Measurements from ENCODE around the gene MROH8. TPM values are rescaled to one million over a fixed set of nuclear protein-coding genes. Genes with fewer than 3 reads are reported as not detected.

MROH8 gene
- polyA plus RNA-seq, 1 donor from 2014 or later: 3.2 TPM

DNA sequence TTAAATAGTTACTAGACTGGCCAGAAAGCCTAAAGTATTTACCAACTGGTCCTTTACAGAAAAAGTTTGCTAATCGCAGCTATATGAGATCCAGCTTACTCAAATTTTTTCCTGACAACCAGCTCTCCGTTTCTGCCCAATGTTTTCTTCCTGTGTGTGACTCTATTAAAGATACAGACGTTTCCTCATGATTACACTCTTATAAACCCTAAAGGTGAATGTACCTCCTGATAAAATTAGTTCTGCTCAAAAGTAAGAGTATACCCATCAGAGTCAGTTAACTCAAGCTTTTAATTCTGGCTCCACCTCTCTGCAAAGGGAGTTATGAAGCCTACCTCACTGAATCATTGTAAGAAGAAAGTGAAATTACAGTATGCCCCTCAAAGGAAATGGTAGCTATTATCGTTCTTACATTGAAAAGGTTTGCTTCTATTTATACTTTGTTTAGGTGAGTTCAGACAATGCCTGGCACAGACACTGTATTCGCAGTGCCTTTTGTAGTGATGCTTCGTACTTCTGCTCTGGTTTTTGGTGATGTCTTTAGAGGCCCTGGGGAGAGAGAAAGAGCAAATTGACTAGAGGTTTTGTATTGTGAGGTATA, 10.2 kb upstream of the MROH8 start:
- TF ChIP-seq TAF1 (IDR thresholded peaks at IDR 0.05; ENCODE audit: low read depth) (no peak), RAD21 (conservative IDR thresholded peaks at IDR 0.05) (no peak), EZH2 (IDR thresholded peaks at IDR 0.05; ENCODE audit: borderline replicate concordance, insufficient read depth, low read length, poor library complexity, severe bottlenecking) (no peak), POLR2AphosphoS5 (IDR thresholded peaks at IDR 0.05) (no peak), MXI1 (conservative IDR thresholded peaks at IDR 0.05; ENCODE audit: poor library complexity, severe bottlenecking) (no peak), EP300 (conservative IDR thresholded peaks at IDR 0.05; ENCODE audit: poor library complexity, severe bottlenecking) (no peak), SMC3 (conservative IDR thresholded peaks at IDR 0.05; ENCODE audit: poor library complexity) (no peak)
- TF ChIP-seq, protein P1, sequence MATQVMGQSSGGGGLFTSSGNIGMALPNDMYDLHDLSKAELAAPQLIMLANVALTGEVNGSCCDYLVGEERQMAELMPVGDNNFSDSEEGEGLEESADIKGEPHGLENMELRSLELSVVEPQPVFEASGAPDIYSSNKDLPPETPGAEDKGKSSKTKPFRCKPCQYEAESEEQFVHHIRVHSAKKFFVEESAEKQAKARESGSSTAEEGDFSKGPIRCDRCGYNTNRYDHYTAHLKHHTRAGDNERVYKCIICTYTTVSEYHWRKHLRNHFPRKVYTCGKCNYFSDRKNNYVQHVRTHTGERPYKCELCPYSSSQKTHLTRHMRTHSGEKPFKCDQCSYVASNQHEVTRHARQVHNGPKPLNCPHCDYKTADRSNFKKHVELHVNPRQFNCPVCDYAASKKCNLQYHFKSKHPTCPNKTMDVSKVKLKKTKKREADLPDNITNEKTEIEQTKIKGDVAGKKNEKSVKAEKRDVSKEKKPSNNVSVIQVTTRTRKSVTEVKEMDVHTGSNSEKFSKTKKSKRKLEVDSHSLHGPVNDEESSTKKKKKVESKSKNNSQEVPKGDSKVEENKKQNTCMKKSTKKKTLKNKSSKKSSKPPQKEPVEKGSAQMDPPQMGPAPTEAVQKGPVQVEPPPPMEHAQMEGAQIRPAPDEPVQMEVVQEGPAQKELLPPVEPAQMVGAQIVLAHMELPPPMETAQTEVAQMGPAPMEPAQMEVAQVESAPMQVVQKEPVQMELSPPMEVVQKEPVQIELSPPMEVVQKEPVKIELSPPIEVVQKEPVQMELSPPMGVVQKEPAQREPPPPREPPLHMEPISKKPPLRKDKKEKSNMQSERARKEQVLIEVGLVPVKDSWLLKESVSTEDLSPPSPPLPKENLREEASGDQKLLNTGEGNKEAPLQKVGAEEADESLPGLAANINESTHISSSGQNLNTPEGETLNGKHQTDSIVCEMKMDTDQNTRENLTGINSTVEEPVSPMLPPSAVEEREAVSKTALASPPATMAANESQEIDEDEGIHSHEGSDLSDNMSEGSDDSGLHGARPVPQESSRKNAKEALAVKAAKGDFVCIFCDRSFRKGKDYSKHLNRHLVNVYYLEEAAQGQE (IDR thresholded peaks at IDR 0.05; ENCODE audit: borderline replicate concordance): no peak
- TF ChIP-seq, protein P2, sequence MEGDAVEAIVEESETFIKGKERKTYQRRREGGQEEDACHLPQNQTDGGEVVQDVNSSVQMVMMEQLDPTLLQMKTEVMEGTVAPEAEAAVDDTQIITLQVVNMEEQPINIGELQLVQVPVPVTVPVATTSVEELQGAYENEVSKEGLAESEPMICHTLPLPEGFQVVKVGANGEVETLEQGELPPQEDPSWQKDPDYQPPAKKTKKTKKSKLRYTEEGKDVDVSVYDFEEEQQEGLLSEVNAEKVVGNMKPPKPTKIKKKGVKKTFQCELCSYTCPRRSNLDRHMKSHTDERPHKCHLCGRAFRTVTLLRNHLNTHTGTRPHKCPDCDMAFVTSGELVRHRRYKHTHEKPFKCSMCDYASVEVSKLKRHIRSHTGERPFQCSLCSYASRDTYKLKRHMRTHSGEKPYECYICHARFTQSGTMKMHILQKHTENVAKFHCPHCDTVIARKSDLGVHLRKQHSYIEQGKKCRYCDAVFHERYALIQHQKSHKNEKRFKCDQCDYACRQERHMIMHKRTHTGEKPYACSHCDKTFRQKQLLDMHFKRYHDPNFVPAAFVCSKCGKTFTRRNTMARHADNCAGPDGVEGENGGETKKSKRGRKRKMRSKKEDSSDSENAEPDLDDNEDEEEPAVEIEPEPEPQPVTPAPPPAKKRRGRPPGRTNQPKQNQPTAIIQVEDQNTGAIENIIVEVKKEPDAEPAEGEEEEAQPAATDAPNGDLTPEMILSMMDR (IDR thresholded peaks at IDR 0.05; ENCODE audit: poor library complexity, severe bottlenecking): no peak
- Histone ChIP-seq H3K9me3 (ENCODE audit: low read length) (no peaks in the 10 kb centered on the region), H3K27ac (ENCODE audit: low read length) (no peak overlapping the region), H4K20me1 (ENCODE audit: insufficient read depth) (peaks cover 8% of the 10 kb centered on the region), H2AFZ (ENCODE audit: low read depth, low read length) (no peak overlapping the region), H3F3A (ENCODE audit: insufficient read depth, low read length, poor library complexity, severe bottlenecking) (no peaks in the 10 kb centered on the region), H3K4me2 (ENCODE audit: low read length) (no peak overlapping the region), H3K27me3 (ENCODE audit: insufficient read depth, low read depth, low read length) (no peaks in the 10 kb centered on the region), H3K36me3 (ENCODE audit: insufficient read depth, low read length) (peaks cover 11% of the 10 kb centered on the region), H3K9me2 (ENCODE audit: insufficient read depth, low read length) (no peaks in the 10 kb centered on the region), H3K4me3 (ENCODE audit: low read length) (no peak overlapping the region), H3K79me2 (replicated peaks; ENCODE audit: insufficient read depth, low read length) (peaks cover 41% of the 10 kb centered on the region), H3K9ac (ENCODE audit: low read length) (no peak overlapping the region)

DNA sequence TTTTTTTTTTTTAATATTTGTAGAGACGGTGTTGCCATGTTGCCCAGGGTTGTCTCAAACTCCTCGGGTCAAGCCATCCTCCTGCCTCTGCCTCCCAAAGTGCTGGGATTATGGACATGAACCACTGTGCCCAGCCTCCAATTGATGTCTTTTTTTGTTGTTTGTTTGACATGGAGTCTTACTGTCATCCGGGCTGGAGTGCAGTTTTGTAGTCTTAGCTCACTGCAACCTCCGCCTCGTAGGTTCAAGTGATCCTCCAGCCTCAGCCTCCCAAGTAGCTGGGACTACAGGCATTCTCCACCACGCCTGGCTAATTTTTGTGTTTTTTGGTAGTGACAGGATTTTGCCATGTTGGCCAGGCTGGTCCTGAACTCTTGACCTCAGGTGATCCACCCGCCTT, 9.4 kb upstream of the MROH8 start:
- no peaks in the 10 kb centered on the region for H3K9me3 ChIP-seq (ENCODE audit: low read length)
- H3K4me3 ChIP-seq (ENCODE audit: low read length): no peak overlapping the region
- no peaks in the 10 kb centered on the region for H3K9me2 ChIP-seq (ENCODE audit: insufficient read depth, low read length)
- peaks cover 44% of the 10 kb centered on the region for H3K79me2 ChIP-seq (replicated peaks; ENCODE audit: insufficient read depth, low read length)
- H3K4me2 ChIP-seq (ENCODE audit: low read length): no peak overlapping the region
- no peak overlapping the region for H2AFZ ChIP-seq (ENCODE audit: low read depth, low read length)
- peaks cover 8% of the 10 kb centered on the region for H4K20me1 ChIP-seq (ENCODE audit: insufficient read depth)
- H3K9ac ChIP-seq (ENCODE audit: low read length): no peak overlapping the region
- TF ChIP-seq RAD21 (conservative IDR thresholded peaks at IDR 0.05) (no peak), TAF1 (IDR thresholded peaks at IDR 0.05; ENCODE audit: low read depth) (no peak), POLR2AphosphoS5 (IDR thresholded peaks at IDR 0.05) (no peak), MXI1 (conservative IDR thresholded peaks at IDR 0.05; ENCODE audit: poor library complexity, severe bottlenecking) (no peak), EP300 (conservative IDR thresholded peaks at IDR 0.05; ENCODE audit: poor library complexity, severe bottlenecking) (no peak), EZH2 (IDR thresholded peaks at IDR 0.05; ENCODE audit: borderline replicate concordance, insufficient read depth, low read length, poor library complexity, severe bottlenecking) (no peak), SMC3 (conservative IDR thresholded peaks at IDR 0.05; ENCODE audit: poor library complexity) (no peak)
- TF ChIP-seq, protein P2 (IDR thresholded peaks at IDR 0.05; ENCODE audit: poor library complexity, severe bottlenecking): no peak
- TF ChIP-seq, protein P1 (IDR thresholded peaks at IDR 0.05; ENCODE audit: borderline replicate concordance): no peak
- H3K27me3 ChIP-seq (ENCODE audit: insufficient read depth, low read depth, low read length): no peaks in the 10 kb centered on the region
- H3F3A ChIP-seq (ENCODE audit: insufficient read depth, low read length, poor library complexity, severe bottlenecking): no peaks in the 10 kb centered on the region
- H3K27ac ChIP-seq (ENCODE audit: low read length): no peak overlapping the region
- H3K36me3 ChIP-seq (ENCODE audit: insufficient read depth, low read length): peaks cover 11% of the 10 kb centered on the region
